Left ventricle myocardium inferior (tissue), 1 donor: Measurements from ENCODE around the gene SBF2. TPM values are rescaled to one million over a fixed set of nuclear protein-coding genes. Genes with fewer than 3 reads are reported as not detected.

ENCODE experiments used
- DNase-seq: peaks from one replicate; pipeline ENCODE4 v3.0.0-alpha.2; 2020
- H3K27ac ChIP-seq: fragments of 200-600 bp; replicated peaks from 2 replicates; pipeline ENCODE4 v1.8.0; 2021
- H3K27me3 ChIP-seq: fragments of 200-600 bp; 2 replicates; pipeline ENCODE4 v1.8.0; 2021; ENCODE audit warnings: low read depth
- H3K36me3 ChIP-seq: fragments of 200-600 bp; 2 replicates; pipeline ENCODE4 v1.8.0; 2021
- H3K4me1 ChIP-seq: fragments of 200-600 bp; 2 replicates; pipeline ENCODE4 v1.8.0; 2021
- H3K4me3 ChIP-seq: fragments of 200-600 bp; 2 replicates; pipeline ENCODE4 v1.8.0; 2021; ENCODE audit warnings: mild to moderate bottlenecking, moderate library complexity
- H3K9me3 ChIP-seq: fragments of 200-600 bp; replicated peaks from 2 replicates; pipeline ENCODE4 v1.8.0; 2021
- CTCF ChIP-seq: fragments of 200-600 bp; IDR thresholded peaks from 2 replicates; pipeline ENCODE4 v1.8.0; 2021; ENCODE audit warnings: antibody characterized with exemption, mild to moderate bottlenecking, borderline replicate concordance
- intact Hi-C: fragments of 100-400 bp; cut with micrococcal nuclease; formaldehyde crosslinking; loops from one replicate; pipeline ENCODE4 v1.11.0; 2022
- total RNA-seq: library from RNA; stranded (reverse); fragmentation: NEBNext Ultra II Directional; extraction: Animal tissue kit (Norgen Biotek cat#: 25700); gene quantifications from one replicate; pipeline ENCODE4 v1.2.1, GENCODE V29; 2021
- donor health status: DM: no; HTN: yes; CAD: no; lungs with severe emphysema.

Gene SBF2
- total RNA-seq, 1 donor from 2014 or later: 17.8 TPM

GRCh38 chr11:9787981-9788521 lies 506.0 kb downstream of the SBF2 start:
- peaks cover 65% of the 10 kb centered on the region for H3K36me3 ChIP-seq
- peak; percentile 34 for DNase-seq

GRCh38 chr11:9787260-9787659 lies 506.8 kb downstream of the SBF2 start:
- DNase-seq: no peak
- H3K27ac ChIP-seq: peak overlapping the region; percentile 36
- intact Hi-C loops: no loop called here
- no peaks in the 10 kb centered on the region for H3K9me3 ChIP-seq
- no peaks in the 10 kb centered on the region for H3K27me3 ChIP-seq
- H3K4me1 ChIP-seq: peaks cover 35% of the 10 kb centered on the region
- H3K4me3 ChIP-seq: no peak overlapping the region
- H3K36me3 ChIP-seq: peaks cover 70% of the 10 kb centered on the region
- TF ChIP-seq CTCF: no peak

More at GRCh38 chr11:9787981-9788521, 506.0 kb downstream of the SBF2 start:
- peaks cover 35% of the 10 kb centered on the region for H3K4me1 ChIP-seq
- H3K27ac ChIP-seq: peak overlapping the region; percentile 36
- no peak overlapping the region for H3K4me3 ChIP-seq
- H3K27me3 ChIP-seq: no peaks in the 10 kb centered on the region
- intact Hi-C loops: no loop called here
- H3K9me3 ChIP-seq: no peaks in the 10 kb centered on the region
- no peak for TF ChIP-seq CTCF

- no peaks in the 10 kb centered on the region for H3K9me3 ChIP-seq
- H3K4me3 ChIP-seq: no peak overlapping the region
- no peak for TF ChIP-seq CTCF
- intact Hi-C loops: no loop called here
- peaks cover 33% of the 10 kb centered on the region for H3K4me1 ChIP-seq
- H3K27ac ChIP-seq: peak overlapping the region; percentile 68
- H3K36me3 ChIP-seq: peaks cover 90% of the 10 kb centered on the region
- no peak for DNase-seq
- no peaks in the 10 kb centered on the region for H3K27me3 ChIP-seq
Measured at GRCh38 chr11:9784602-9785315, 509.3 kb downstream of the SBF2 start.

GRCh38 chr11:9783986-9784385 lies 510.0 kb downstream of the SBF2 start:
- Histone ChIP-seq H3K4me3 (no peak overlapping the region), H3K9me3 (no peaks in the 10 kb centered on the region), H3K27me3 (no peaks in the 10 kb centered on the region), H3K36me3 (peaks cover 90% of the 10 kb centered on the region), H3K4me1 (peaks cover 29% of the 10 kb centered on the region), H3K27ac (peak overlapping the region; percentile 68)
- no peak for DNase-seq
- TF ChIP-seq CTCF: no peak
- intact Hi-C loops: no loop called here

GRCh38 chr11:9780929-9781328 lies 513.1 kb downstream of the SBF2 start:
- Histone ChIP-seq H3K4me1 (peaks cover 17% of the 10 kb centered on the region), H3K27ac (no peak overlapping the region), H3K4me3 (no peak overlapping the region), H3K27me3 (no peaks in the 10 kb centered on the region), H3K9me3 (no peaks in the 10 kb centered on the region), H3K36me3 (peaks cover 71% of the 10 kb centered on the region)
- no peak for DNase-seq
- intact Hi-C loops: no loop called here
- no peak for TF ChIP-seq CTCF
